ENCODE data around the gene HERC2. TPM values are rescaled to one million over a fixed set of nuclear protein-coding genes. Genes with fewer than 3 reads are reported as not detected.

The HERC2 gene
- total and polyA plus RNA-seq, 12 donors, result 24.4 to 77.0 (median 60.3) TPM

DNA sequence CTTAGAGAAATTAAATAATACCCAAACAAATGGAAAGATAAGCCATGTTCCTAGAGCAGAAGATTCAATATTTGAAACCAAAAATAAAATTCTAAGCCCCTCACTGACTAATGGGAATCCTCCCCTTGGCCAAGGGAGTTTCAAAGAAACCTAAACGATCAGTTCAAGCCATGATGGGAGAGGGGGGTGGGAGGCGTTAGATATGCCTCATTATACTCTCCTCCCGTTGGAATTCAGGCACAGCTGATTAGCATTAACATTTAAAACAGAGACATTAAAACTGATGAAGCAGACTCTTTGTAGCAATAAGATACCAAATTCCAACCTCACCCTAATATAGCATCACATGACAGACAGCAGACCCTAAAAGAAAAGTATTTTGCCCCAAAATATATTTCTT lies 255.7 kb downstream of the HERC2 start:
- no peaks in the 10 kb centered on the region for H3K36me3 ChIP-seq
- ATAC-seq (no peak), DNase-seq (no peak)
- no peak overlapping the region for H3K4me3 ChIP-seq
- peaks cover 0 to 8% (median 0%) of the 10 kb centered on the region in 7 donors for H3K27me3 ChIP-seq
- no peaks in the 10 kb centered on the region for H3K4me1 ChIP-seq
- TF ChIP-seq, protein P1, sequence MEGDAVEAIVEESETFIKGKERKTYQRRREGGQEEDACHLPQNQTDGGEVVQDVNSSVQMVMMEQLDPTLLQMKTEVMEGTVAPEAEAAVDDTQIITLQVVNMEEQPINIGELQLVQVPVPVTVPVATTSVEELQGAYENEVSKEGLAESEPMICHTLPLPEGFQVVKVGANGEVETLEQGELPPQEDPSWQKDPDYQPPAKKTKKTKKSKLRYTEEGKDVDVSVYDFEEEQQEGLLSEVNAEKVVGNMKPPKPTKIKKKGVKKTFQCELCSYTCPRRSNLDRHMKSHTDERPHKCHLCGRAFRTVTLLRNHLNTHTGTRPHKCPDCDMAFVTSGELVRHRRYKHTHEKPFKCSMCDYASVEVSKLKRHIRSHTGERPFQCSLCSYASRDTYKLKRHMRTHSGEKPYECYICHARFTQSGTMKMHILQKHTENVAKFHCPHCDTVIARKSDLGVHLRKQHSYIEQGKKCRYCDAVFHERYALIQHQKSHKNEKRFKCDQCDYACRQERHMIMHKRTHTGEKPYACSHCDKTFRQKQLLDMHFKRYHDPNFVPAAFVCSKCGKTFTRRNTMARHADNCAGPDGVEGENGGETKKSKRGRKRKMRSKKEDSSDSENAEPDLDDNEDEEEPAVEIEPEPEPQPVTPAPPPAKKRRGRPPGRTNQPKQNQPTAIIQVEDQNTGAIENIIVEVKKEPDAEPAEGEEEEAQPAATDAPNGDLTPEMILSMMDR (IDR thresholded peaks at IDR 0.05), result no peak
- intact Hi-C loops (cut with DNase I), result no loop called here
- H3K27ac ChIP-seq, result no peak overlapping the region
- 46 to 53% methylated on average over 3 of the region's 3 CpGs for WGBS, 2 donors
- H3K9me3 ChIP-seq, result peaks cover 0 to 26% (median 0%) of the 10 kb centered on the region in 11 donors

Other genes starting within 250 kb of the HERC2 start
- gene OCA2, start 222.9 kb downstream of the HERC2 start, total RNA-seq, result under 1 TPM in 4 of 10 donors, not detected in 6; 0.17 to 0.32 (median 0.20) TPM
- gene OCA2, start 222.9 kb downstream of the HERC2 start, polyA plus RNA-seq, result under 1 TPM; 0.04 to 0.15 TPM
- gene GOLGA6L24, start 35.9 kb upstream of the HERC2 start, total RNA-seq, result not detected
- not detected for gene GOLGA6L24, start 35.9 kb upstream of the HERC2 start, polyA plus RNA-seq
- gene GOLGA8F, start 56.5 kb upstream of the HERC2 start, total RNA-seq, result not detected
- not detected for gene GOLGA8F, start 56.5 kb upstream of the HERC2 start, polyA plus RNA-seq
- not detected for gene GOLGA8G, start 210.8 kb upstream of the HERC2 start, total RNA-seq
- gene GOLGA8G, start 210.8 kb upstream of the HERC2 start, polyA plus RNA-seq, result not detected
- not detected for gene GOLGA6L25, start 231.4 kb upstream of the HERC2 start, total RNA-seq
- not detected for gene GOLGA6L25, start 231.4 kb upstream of the HERC2 start, polyA plus RNA-seq

All from heart right ventricle (tissue), 16 donors.